Endodermal cell (in vitro differentiated cells): Measurements from ENCODE around the gene FXYD3. TPM values are rescaled to one million over a fixed set of nuclear protein-coding genes. Genes with fewer than 3 reads are reported as not detected.
A peak's percentile ranks its signal among the peaks of the same experiment; 100 is the strongest.

ENCODE experiments used
- DNase-seq: peaks from one replicate; pipeline ENCODE4 v3.0.0-alpha.2; 2017
- H3K27ac ChIP-seq: 2 replicates; pipeline ENCODE4 v1.5.1; 2013; ENCODE audit warnings: mild to moderate bottlenecking, low read depth, low read length, moderate library complexity
- H3K27me3 ChIP-seq: 2 replicates; pipeline ENCODE4 v1.6.1; 2013; ENCODE audit warnings: mild to moderate bottlenecking, low read length, moderate library complexity; ENCODE audit not compliant: insufficient read depth, control insufficient read depth, poor library complexity, severe bottlenecking
- H3K36me3 ChIP-seq: 2 replicates; pipeline ENCODE4 v1.7.0; 2013; ENCODE audit warnings: mild to moderate bottlenecking, low read length, moderate library complexity; ENCODE audit not compliant: control insufficient read depth, insufficient read depth
- H3K4me1 ChIP-seq: one replicate; pipeline ENCODE4 v1.7.0; 2013; ENCODE audit warnings: low read length; ENCODE audit not compliant: control insufficient read depth, insufficient read depth
- H3K4me3 ChIP-seq: 2 replicates; pipeline ENCODE4 v1.5.1; 2013; ENCODE audit warnings: mild to moderate bottlenecking, low read length, moderate library complexity
- H3K9ac ChIP-seq: 2 replicates; pipeline ENCODE4 v1.6.1; 2013; ENCODE audit warnings: mild to moderate bottlenecking, low read length, moderate library complexity; ENCODE audit not compliant: poor library complexity, severe bottlenecking; ENCODE audit errors: extremely low read depth
- H3K9me3 ChIP-seq: 2 replicates; pipeline ENCODE4 v1.6.1; 2013; ENCODE audit warnings: mild to moderate bottlenecking, low read length, moderate library complexity; ENCODE audit not compliant: control insufficient read depth
- H3K27ac Mint-ChIP-seq: 2 replicates; pipeline ENCODE4 v1.8.0; 2020; ENCODE audit warnings: mixed read lengths
- H3K27me3 Mint-ChIP-seq: 2 replicates; pipeline ENCODE4 v1.8.0; 2021; ENCODE audit warnings: mild to moderate bottlenecking, mixed read lengths; ENCODE audit not compliant: insufficient read depth
- H3K36me3 Mint-ChIP-seq: 2 replicates; pipeline ENCODE4 v1.8.0; 2020; ENCODE audit warnings: low read depth, mixed read lengths
- H3K4me1 Mint-ChIP-seq: 2 replicates; pipeline ENCODE4 v1.8.0; 2020; ENCODE audit warnings: mixed read lengths
- H3K4me3 Mint-ChIP-seq: 2 replicates; pipeline ENCODE4 v1.8.0; 2020; ENCODE audit warnings: mild to moderate bottlenecking, moderate library complexity, mixed read lengths
- H3K9me3 Mint-ChIP-seq: 2 replicates; pipeline ENCODE4 v1.8.0; 2020; ENCODE audit warnings: mild to moderate bottlenecking, mixed read lengths
- CTCF ChIP-seq: fragments of 200-600 bp; sonication (generic); conservative IDR thresholded peaks from 2 replicates; pipeline ENCODE4 v1.5.0; 2021; ENCODE audit warnings: antibody characterized with exemption, mild to moderate bottlenecking
- WGBS, 2 experiments: methylation state at CpG; one replicate each; pipeline versions ENCODE4 v1.1.5 to v1.1.7; 2013; ENCODE audit warnings: missing lambda C conversion rate in 2 of 2, mixed read lengths in 1 of 2; ENCODE audit not compliant: insufficient coverage in 1 of 2, insufficient read length in 1 of 2; 5-methylcytosine and 5-hydroxymethylcytosine counted together
- total RNA-seq, 2 donors: library from RNA; stranded (reverse); fragmentation: NEBNext Ultra II Directional in 1 of 2; extraction: Animal tissue kit (Norgen Biotek cat#: 25700) in 1 of 2; gene quantifications; 2 replicates in 1 of 2; 3 replicates in 1 of 2; pipeline ENCODE4 v1.2.1, GENCODE V29; 2021

The FXYD3 gene
- total RNA-seq, 2 donors from 2014 or later = not detected

DNA sequence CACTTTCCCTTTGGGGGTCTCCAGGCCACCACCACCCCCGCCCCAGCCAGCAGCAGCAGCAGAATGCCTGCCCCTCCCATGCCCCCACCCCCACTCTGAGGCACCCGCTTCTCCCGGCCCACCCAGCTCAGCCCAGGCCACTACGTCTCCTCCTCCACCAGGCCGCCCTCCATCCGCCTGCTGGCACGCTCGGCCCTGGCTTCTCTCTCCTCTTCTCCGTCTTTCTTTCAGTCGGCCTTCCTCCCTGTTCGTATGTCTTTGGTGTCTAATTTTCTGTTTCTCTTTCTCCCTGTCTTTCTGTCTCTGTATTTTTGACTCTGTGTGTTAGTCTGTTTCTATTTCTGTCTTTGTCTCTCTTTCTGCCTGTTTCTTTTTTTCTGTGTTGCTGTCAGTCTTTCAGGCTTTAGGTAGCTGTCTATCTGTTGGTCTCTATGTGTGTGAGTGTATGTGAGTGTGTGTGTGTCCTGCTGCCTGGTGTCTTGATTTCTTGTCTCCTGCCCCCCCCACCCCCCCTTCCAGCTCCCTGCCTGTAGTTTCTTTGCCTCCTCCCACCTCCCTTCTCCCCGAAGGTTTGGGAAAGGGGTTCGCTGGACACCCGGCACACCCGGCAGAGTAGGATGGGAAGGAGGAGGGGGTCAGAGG is 19.1 kb downstream of the FXYD3 start, which contains the start of gene LGI4:
TSS of gene LGI4 (minus strand) at position 459 of the 642 bp plus-strand sequence. CDS start at position 80, 379 bp downstream.
- Mint-ChIP-seq H3K9me3 (no peaks in the 10 kb centered on the region), H3K27ac (no peak within 1 kb of the TSS), H3K4me1 (peaks cover 4% of the 10 kb centered on the region), H3K36me3 (no peaks in the 10 kb centered on the region), H3K27me3 (no peaks in the 10 kb centered on the region), H3K4me3 (no peak within 1 kb of the TSS)
- no peak within 1 kb of the TSS for H3K4me3 ChIP-seq
- H3K9ac ChIP-seq = no peak within 1 kb of the TSS
- TF ChIP-seq CTCF = no peak
- no peak within 1 kb of the TSS for H3K27ac ChIP-seq
- WGBS, 2 experiments = 77% methylated on average over 11 of the region's 15 CpGs; no CpG with 5 or more reads in 1 of the 2 experiments
- H3K9me3 ChIP-seq = no peaks in the 10 kb centered on the region
- DNase-seq = no peak
- H3K4me1 ChIP-seq = no peaks in the 10 kb centered on the region
- H3K27me3 ChIP-seq = no peaks in the 10 kb centered on the region
- H3K36me3 ChIP-seq = no peaks in the 10 kb centered on the region

DNA sequence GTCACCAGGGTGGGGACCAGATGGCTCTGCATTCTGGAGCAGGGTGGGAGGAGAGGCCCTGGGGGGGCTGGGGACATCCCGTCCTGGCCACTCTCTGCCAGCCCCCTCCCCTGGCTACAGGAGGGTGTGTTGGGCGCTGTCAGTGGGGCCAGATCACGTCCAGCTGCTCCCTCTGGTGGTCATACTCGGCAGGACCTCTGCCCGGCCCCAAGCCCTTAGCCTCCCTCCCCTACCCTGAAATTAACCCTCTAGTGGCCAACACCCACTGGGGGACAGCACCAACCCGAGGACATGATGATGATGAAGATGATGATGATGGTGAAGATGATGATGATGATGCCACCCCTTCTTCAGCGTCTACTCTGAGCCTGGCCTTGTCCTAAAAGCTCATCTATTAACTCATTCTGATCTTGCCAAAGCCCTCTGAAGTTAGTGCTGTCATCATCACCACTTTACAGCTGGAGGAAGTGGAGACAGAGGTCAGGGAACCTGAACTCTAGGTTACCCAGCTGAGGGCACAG is 19.8 kb downstream of the FXYD3 start:
- peak; percentile 94 for DNase-seq
- Mint-ChIP-seq H3K36me3 (no peaks in the 10 kb centered on the region), H3K9me3 (no peaks in the 10 kb centered on the region), H3K27ac (no peak overlapping the region), H3K27me3 (peaks cover 4% of the 10 kb centered on the region), H3K4me3 (no peak overlapping the region), H3K4me1 (peaks cover 4% of the 10 kb centered on the region)
- Histone ChIP-seq H3K4me3 (no peak overlapping the region), H3K9ac (no peak overlapping the region), H3K9me3 (no peaks in the 10 kb centered on the region), H3K36me3 (no peaks in the 10 kb centered on the region), H3K27ac (no peak overlapping the region), H3K27me3 (peaks cover 6% of the 10 kb centered on the region), H3K4me1 (no peaks in the 10 kb centered on the region)
- peak; percentile 95 for TF ChIP-seq CTCF
- 4% methylated on average over 6 of the region's 7 CpGs; no CpG with 5 or more reads in 1 of the 2 experiments for WGBS, 2 experiments

- H3K9ac ChIP-seq = no peak overlapping the region
- no peak for DNase-seq
- H3K27me3 ChIP-seq = peaks cover 11% of the 10 kb centered on the region
Measured at GRCh38 chr19:35136231-35136630, 20.6 kb downstream of the FXYD3 start.

More at GRCh38 chr19:35136231-35136630, 20.6 kb downstream of the FXYD3 start:
- H3K36me3 ChIP-seq = no peaks in the 10 kb centered on the region
- no peaks in the 10 kb centered on the region for H3K4me1 ChIP-seq
- H3K4me3 ChIP-seq = no peak overlapping the region
- Mint-ChIP-seq H3K9me3 (no peaks in the 10 kb centered on the region), H3K27me3 (peaks cover 8% of the 10 kb centered on the region), H3K36me3 (no peaks in the 10 kb centered on the region), H3K4me1 (peaks cover 4% of the 10 kb centered on the region), H3K27ac (no peak overlapping the region), H3K4me3 (no peak overlapping the region)
- no peak overlapping the region for H3K27ac ChIP-seq
- WGBS, 2 experiments = 85 to 88% methylated on average over 11 of the region's 11 CpGs
- TF ChIP-seq CTCF = no peak
- no peaks in the 10 kb centered on the region for H3K9me3 ChIP-seq
